Measurements from ENCODE around the gene VSIG8.

Gene VSIG8

GRCh38 chr1:159866905-159867663 lies 4.6 kb upstream of the VSIG8 start:
- DNase-seq (ENCODE audit: low read depth), result no peak
- no peak for TF ChIP-seq CTCF (conservative IDR thresholded peaks at IDR 0.05; ENCODE audit: low read depth, low read length)
- H3K4me3 ChIP-seq (ENCODE audit: low read length), result no peak overlapping the region

- H3K4me3 ChIP-seq (ENCODE audit: low read length), result no peak overlapping the region
- DNase-seq (ENCODE audit: low read depth), result no peak
- no peak for TF ChIP-seq CTCF (conservative IDR thresholded peaks at IDR 0.05; ENCODE audit: low read depth, low read length)
Measured at GRCh38 chr1:159866066-159866465, 3.6 kb upstream of the VSIG8 start.

GRCh38 chr1:159864262-159864661 lies 1.8 kb upstream of the VSIG8 start:
- no peak for TF ChIP-seq CTCF (conservative IDR thresholded peaks at IDR 0.05; ENCODE audit: low read depth, low read length)
- no peak overlapping the region for H3K4me3 ChIP-seq (ENCODE audit: low read length)
- DNase-seq (ENCODE audit: low read depth), result no peak

GRCh38 chr1:159862031-159862430 lies 426 bp downstream of the VSIG8 start:
- H3K4me3 ChIP-seq (ENCODE audit: low read length), result no peak overlapping the region
- TF ChIP-seq CTCF (conservative IDR thresholded peaks at IDR 0.05; ENCODE audit: low read depth, low read length), result no peak
- no peak for DNase-seq (ENCODE audit: low read depth)

- no peak for TF ChIP-seq CTCF (conservative IDR thresholded peaks at IDR 0.05; ENCODE audit: low read depth, low read length)
- H3K4me3 ChIP-seq (ENCODE audit: low read length), result no peak overlapping the region
- no peak for DNase-seq (ENCODE audit: low read depth)
Measured at GRCh38 chr1:159861218-159861617, 1.2 kb downstream of the VSIG8 start.

GRCh38 chr1:159860456-159860855 lies 2.0 kb downstream of the VSIG8 start:
- no peak for DNase-seq (ENCODE audit: low read depth)
- TF ChIP-seq CTCF (conservative IDR thresholded peaks at IDR 0.05; ENCODE audit: low read depth, low read length), result no peak
- H3K4me3 ChIP-seq (ENCODE audit: low read length), result no peak overlapping the region

GRCh38 chr1:159859767-159860322 lies 2.6 kb downstream of the VSIG8 start:
- DNase-seq (ENCODE audit: low read depth), result no peak
- no peak for TF ChIP-seq CTCF (conservative IDR thresholded peaks at IDR 0.05; ENCODE audit: low read depth, low read length)

More at GRCh38 chr1:159859767-159860322, 2.6 kb downstream of the VSIG8 start:
- no peak overlapping the region for H3K4me3 ChIP-seq (ENCODE audit: low read length)

Measured in retinal pigment epithelial cell (primary cell).